Measurements from ENCODE around the gene PIGR. TPM values are rescaled to one million over a fixed set of nuclear protein-coding genes. Genes with fewer than 3 reads are reported as not detected.

The PIGR gene
- total and polyA plus RNA-seq, 9 of the 15 experiments (the other 6 are each of a cell fraction or from before 2014, with no cell fraction given), result 0.01 to 1.5 (median 0.03) TPM; not detected in 4

DNA sequence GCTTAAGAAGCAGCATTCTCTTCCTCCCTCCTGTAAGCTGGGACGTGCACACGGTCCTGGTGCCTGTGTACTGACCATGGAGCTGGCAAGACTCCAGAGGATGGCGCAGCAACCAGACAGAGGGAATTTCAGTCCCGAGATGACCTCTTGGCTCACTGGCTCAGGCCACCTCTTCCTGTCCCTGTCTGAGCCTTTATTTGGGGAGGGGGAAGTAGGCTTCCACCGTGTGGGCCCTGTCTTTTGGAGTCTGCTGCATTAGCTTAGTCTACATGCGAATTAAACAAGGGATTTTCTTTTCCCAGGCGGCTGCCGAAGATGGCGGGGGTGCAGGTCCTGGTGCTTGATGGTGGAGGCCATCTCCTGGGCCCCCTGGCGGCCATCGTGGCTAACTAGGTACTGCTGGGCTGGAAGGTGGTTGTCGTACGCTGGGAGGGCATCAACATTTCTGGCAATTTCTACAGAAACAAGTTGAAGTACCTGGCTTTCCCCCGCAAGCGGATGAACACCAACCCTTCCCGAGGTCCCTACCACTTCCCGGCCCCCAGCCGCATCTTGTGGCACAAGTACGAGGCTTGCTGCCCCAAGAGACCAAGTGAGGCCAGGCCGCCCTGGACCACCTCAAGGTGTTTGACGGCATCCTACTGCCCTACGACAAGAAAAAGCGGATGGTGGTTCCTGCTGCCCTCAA lies 38.8 kb downstream of the PIGR start (continued):
- TF ChIP-seq ETV6 (IDR thresholded peaks at IDR 0.05; ENCODE audit: borderline replicate concordance in 1 of 2, low read depth in 2 of 2, low read length in 1 of 2) (no peak), ETV6 (CRISPR knock-in tag; IDR thresholded peaks at IDR 0.05; ENCODE audit: borderline replicate concordance) (no peak), HEY1 (CRISPR knock-in tag; IDR thresholded peaks at IDR 0.05; ENCODE audit: borderline replicate concordance) (no peak), TFAM (CRISPR knock-in tag; conservative IDR thresholded peaks at IDR 0.05) (no peak), OTX1 (CRISPR knock-in tag; IDR thresholded peaks at IDR 0.05) (no peak), L3MBTL2 (IDR thresholded peaks at IDR 0.05) (peak; percentile 29; the same call in 1 of the 2 replicates), TEAD1 (CRISPR knock-in tag; IDR thresholded peaks at IDR 0.05) (peak; percentile 28 to 52; a peak in 1 of 4 replicates), FIP1L1 (IDR thresholded peaks at IDR 0.05; ENCODE audit: low read depth, low read length, poor library complexity, severe bottlenecking) (no peak), ZBTB33 (CRISPR knock-in tag; IDR thresholded peaks at IDR 0.05) (no peak), SUPT5H (IDR thresholded peaks at IDR 0.05) (no peak), DNMT1 (IDR thresholded peaks at IDR 0.05) (no peak), PPARD (CRISPR knock-in tag; IDR thresholded peaks at IDR 0.05) (no peak), ADNP (tag; IDR thresholded peaks at IDR 0.05) (no peak), HMG20B (CRISPR knock-in tag; IDR thresholded peaks at IDR 0.05) (no peak), SRSF1 (IDR thresholded peaks at IDR 0.05; ENCODE audit: low read depth, low read length) (no peak), MBD2 (IDR thresholded peaks at IDR 0.05; ENCODE audit: borderline replicate concordance, low read depth) (no peak)
- TF ChIP-seq, protein P1, sequence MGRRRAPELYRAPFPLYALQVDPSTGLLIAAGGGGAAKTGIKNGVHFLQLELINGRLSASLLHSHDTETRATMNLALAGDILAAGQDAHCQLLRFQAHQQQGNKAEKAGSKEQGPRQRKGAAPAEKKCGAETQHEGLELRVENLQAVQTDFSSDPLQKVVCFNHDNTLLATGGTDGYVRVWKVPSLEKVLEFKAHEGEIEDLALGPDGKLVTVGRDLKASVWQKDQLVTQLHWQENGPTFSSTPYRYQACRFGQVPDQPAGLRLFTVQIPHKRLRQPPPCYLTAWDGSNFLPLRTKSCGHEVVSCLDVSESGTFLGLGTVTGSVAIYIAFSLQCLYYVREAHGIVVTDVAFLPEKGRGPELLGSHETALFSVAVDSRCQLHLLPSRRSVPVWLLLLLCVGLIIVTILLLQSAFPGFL (CRISPR knock-in tag; IDR thresholded peaks at IDR 0.05), result no peak
- TF ChIP-seq, protein P2, sequence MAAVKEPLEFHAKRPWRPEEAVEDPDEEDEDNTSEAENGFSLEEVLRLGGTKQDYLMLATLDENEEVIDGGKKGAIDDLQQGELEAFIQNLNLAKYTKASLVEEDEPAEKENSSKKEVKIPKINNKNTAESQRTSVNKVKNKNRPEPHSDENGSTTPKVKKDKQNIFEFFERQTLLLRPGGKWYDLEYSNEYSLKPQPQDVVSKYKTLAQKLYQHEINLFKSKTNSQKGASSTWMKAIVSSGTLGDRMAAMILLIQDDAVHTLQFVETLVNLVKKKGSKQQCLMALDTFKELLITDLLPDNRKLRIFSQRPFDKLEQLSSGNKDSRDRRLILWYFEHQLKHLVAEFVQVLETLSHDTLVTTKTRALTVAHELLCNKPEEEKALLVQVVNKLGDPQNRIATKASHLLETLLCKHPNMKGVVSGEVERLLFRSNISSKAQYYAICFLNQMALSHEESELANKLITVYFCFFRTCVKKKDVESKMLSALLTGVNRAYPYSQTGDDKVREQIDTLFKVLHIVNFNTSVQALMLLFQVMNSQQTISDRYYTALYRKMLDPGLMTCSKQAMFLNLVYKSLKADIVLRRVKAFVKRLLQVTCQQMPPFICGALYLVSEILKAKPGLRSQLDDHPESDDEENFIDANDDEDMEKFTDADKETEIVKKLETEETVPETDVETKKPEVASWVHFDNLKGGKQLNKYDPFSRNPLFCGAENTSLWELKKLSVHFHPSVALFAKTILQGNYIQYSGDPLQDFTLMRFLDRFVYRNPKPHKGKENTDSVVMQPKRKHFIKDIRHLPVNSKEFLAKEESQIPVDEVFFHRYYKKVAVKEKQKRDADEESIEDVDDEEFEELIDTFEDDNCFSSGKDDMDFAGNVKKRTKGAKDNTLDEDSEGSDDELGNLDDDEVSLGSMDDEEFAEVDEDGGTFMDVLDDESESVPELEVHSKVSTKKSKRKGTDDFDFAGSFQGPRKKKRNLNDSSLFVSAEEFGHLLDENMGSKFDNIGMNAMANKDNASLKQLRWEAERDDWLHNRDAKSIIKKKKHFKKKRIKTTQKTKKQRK (IDR thresholded peaks at IDR 0.05; ENCODE audit: borderline replicate concordance, low read depth, low read length), result no peak
- TF ChIP-seq, protein P3, sequence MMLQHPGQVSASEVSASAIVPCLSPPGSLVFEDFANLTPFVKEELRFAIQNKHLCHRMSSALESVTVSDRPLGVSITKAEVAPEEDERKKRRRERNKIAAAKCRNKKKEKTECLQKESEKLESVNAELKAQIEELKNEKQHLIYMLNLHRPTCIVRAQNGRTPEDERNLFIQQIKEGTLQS (IDR thresholded peaks at IDR 0.05), result no peak
- TF ChIP-seq, protein P3 (CRISPR knock-in tag; conservative IDR thresholded peaks at IDR 0.05), result no peak
